ENCODE measurements around the gene NFATC2.

GRCh38 chr20:51447765-51448148 is 94.8 kb downstream of the NFATC2 start:
- no peak for TF ChIP-seq CTCF (IDR thresholded peaks at IDR 0.05; ENCODE audit: low read depth, low read length, poor library complexity, severe bottlenecking)
- TF ChIP-seq EZH2phosphoT487 (IDR thresholded peaks at IDR 0.05; ENCODE audit: borderline replicate concordance, low read length): no peak

Data from DOHH2 (cell line).